Mononuclear cell (primary cell): ENCODE measurements around the gene TRAPPC12. TPM values are rescaled to one million over a fixed set of nuclear protein-coding genes. Genes with fewer than 3 reads are reported as not detected.

Experiments used
- H3K27me3 ChIP-seq: 2 replicates; pipeline ENCODE4 v1.6.0; 2011; ENCODE audit warnings: low read length, control low read depth; ENCODE audit not compliant: insufficient read depth
- H3K4me1 ChIP-seq: 2 replicates; pipeline ENCODE4 v1.5.1; 2011; ENCODE audit warnings: mild to moderate bottlenecking, low read length, control low read depth; ENCODE audit not compliant: insufficient read depth
- H3K4me3 ChIP-seq: 2 replicates; pipeline ENCODE4 v1.5.1; 2011; ENCODE audit warnings: mild to moderate bottlenecking, low read length, moderate library complexity
- H3K9me3 ChIP-seq: 2 replicates; pipeline ENCODE4 v1.5.1; 2011; ENCODE audit warnings: low read depth, mild to moderate bottlenecking, control low read depth, low read length
- total RNA-seq: library from RNA; depleted of rRNA; stranded (reverse); fragments of >200 nt; gene quantifications from one replicate; pipeline ENCODE4 v1.2.3, GENCODE V29; 2012

Gene TRAPPC12
- total RNA-seq, 1 donor: 18.3 TPM

GRCh38 chr2:3459185-3460015, 79.9 kb downstream of the TRAPPC12 start:
- no peak overlapping the region for H3K4me3 ChIP-seq

GRCh38 chr2:3460156-3460555, 80.7 kb downstream of the TRAPPC12 start:
- Histone ChIP-seq H3K4me3 (no peak overlapping the region), H3K4me1 (no peaks in the 10 kb centered on the region), H3K27me3 (no peaks in the 10 kb centered on the region), H3K9me3 (no peaks in the 10 kb centered on the region)

More at GRCh38 chr2:3459185-3460015, 79.9 kb downstream of the TRAPPC12 start:
- H3K9me3 ChIP-seq: no peaks in the 10 kb centered on the region
- no peaks in the 10 kb centered on the region for H3K27me3 ChIP-seq
- no peaks in the 10 kb centered on the region for H3K4me1 ChIP-seq

GRCh38 chr2:3460831-3461800, 81.6 kb downstream of the TRAPPC12 start:
- no peaks in the 10 kb centered on the region for H3K27me3 ChIP-seq
- H3K4me3 ChIP-seq: no peak overlapping the region
- H3K4me1 ChIP-seq: no peaks in the 10 kb centered on the region
- no peaks in the 10 kb centered on the region for H3K9me3 ChIP-seq

- Histone ChIP-seq H3K4me1 (no peaks in the 10 kb centered on the region), H3K27me3 (no peaks in the 10 kb centered on the region), H3K9me3 (no peaks in the 10 kb centered on the region), H3K4me3 (no peak overlapping the region)
These were observed 82.5 kb downstream of the TRAPPC12 start for GRCh38 chr2:3461801-3462492.

GRCh38 chr2:3462493-3463104, 83.1 kb downstream of the TRAPPC12 start:
- no peak overlapping the region for H3K4me3 ChIP-seq
- no peaks in the 10 kb centered on the region for H3K4me1 ChIP-seq
- no peaks in the 10 kb centered on the region for H3K9me3 ChIP-seq
- no peaks in the 10 kb centered on the region for H3K27me3 ChIP-seq

GRCh38 chr2:3463186-3463835, 83.8 kb downstream of the TRAPPC12 start:
- Histone ChIP-seq H3K4me3 (no peak overlapping the region), H3K4me1 (no peaks in the 10 kb centered on the region), H3K9me3 (no peaks in the 10 kb centered on the region), H3K27me3 (no peaks in the 10 kb centered on the region)

- no peaks in the 10 kb centered on the region for H3K27me3 ChIP-seq
- no peaks in the 10 kb centered on the region for H3K4me1 ChIP-seq
- no peaks in the 10 kb centered on the region for H3K9me3 ChIP-seq
- H3K4me3 ChIP-seq: no peak overlapping the region
These were observed 84.5 kb downstream of the TRAPPC12 start for GRCh38 chr2:3463944-3464343.

- Histone ChIP-seq H3K4me3 (no peak overlapping the region), H3K9me3 (no peaks in the 10 kb centered on the region), H3K27me3 (no peaks in the 10 kb centered on the region), H3K4me1 (no peaks in the 10 kb centered on the region)
These were observed 85.0 kb downstream of the TRAPPC12 start for GRCh38 chr2:3464401-3465005.

GRCh38 chr2:3465328-3465727, 85.8 kb downstream of the TRAPPC12 start:
- Histone ChIP-seq H3K9me3 (no peaks in the 10 kb centered on the region), H3K4me3 (no peak overlapping the region), H3K27me3 (no peaks in the 10 kb centered on the region), H3K4me1 (no peaks in the 10 kb centered on the region)

- Histone ChIP-seq H3K4me3 (no peak overlapping the region), H3K4me1 (no peaks in the 10 kb centered on the region), H3K27me3 (no peaks in the 10 kb centered on the region), H3K9me3 (no peaks in the 10 kb centered on the region)
These were observed 86.5 kb downstream of the TRAPPC12 start for GRCh38 chr2:3465844-3466481.

GRCh38 chr2:3466482-3466863, 87.0 kb downstream of the TRAPPC12 start:
- no peaks in the 10 kb centered on the region for H3K27me3 ChIP-seq
- no peak overlapping the region for H3K4me3 ChIP-seq
- H3K9me3 ChIP-seq: no peaks in the 10 kb centered on the region
- no peaks in the 10 kb centered on the region for H3K4me1 ChIP-seq

GRCh38 chr2:3466966-3467365, 87.5 kb downstream of the TRAPPC12 start:
- H3K4me1 ChIP-seq: no peaks in the 10 kb centered on the region
- no peak overlapping the region for H3K4me3 ChIP-seq
- H3K9me3 ChIP-seq: no peaks in the 10 kb centered on the region
- H3K27me3 ChIP-seq: no peaks in the 10 kb centered on the region

GRCh38 chr2:3467654-3468053, 88.2 kb downstream of the TRAPPC12 start:
- no peak overlapping the region for H3K4me3 ChIP-seq
- no peaks in the 10 kb centered on the region for H3K27me3 ChIP-seq
- H3K4me1 ChIP-seq: no peaks in the 10 kb centered on the region
- H3K9me3 ChIP-seq: no peaks in the 10 kb centered on the region
